HG03558 (cell line): ENCODE results near the gene DLG3.
"Not testable (repeated sequence)": the region's sequence is repeated elsewhere in the genome, so short reads cannot be mapped to it uniquely, and the experiment has no call there.

ENCODE experiments used
- ATAC-seq: cut with Tn5 transposase; IDR thresholded peaks from one replicate; pipeline ENCODE4 v1.9.1; 2021; ENCODE audit warnings: moderate number of reproducible peaks; ENCODE audit not compliant: unreplicated experiment; ENCODE audit errors: extremely low read depth

The DLG3 gene

DNA sequence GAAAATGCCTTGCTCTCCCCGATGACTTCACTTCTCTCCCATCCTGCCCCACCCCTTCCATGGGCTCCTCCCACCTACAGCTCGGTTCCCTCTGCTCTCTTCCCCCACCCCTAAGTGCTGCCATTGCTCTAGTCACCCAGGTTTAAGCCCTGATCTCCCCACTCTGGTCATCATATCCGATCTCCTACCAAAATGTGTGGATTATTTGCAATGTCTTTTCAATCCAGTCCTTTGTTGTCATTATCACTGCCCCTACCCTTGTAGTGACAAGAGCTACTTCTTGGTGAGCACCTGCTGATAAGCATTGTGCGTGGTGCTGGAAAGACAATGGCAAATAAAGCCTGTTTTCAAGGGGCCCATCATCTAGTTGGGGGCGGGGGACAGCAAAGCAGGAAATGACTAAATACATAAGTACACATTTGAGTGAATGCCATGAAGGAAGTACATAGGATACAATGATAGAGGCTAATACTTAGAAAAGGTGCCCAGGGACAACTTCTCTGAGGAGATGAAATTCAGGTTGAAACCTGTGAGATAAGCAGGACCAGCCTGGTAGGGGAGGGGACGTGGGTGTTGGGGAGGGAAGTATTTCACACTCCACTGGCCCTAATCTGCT, 63.8 kb downstream of the DLG3 start:
- ATAC-seq, result no peak

DNA sequence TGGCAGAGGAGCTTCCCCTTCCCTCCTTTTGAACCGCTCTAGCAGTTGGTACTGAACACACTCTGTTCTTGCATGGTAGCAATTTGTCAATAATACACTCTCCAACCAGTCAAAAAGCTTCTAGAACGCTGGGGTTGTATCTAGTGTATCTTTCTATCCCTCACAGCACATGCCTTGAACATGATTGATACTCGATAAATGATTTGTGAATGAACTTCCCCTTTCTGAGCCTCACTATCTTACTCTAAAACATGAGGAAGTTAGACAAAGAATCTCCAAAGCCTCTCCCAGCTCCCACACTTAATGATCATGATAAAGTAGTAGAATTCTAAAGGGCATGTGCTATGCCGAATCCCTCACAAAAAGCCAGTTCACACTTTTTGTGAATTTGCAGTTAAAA, 64.4 kb downstream of the DLG3 start:
- no peak for ATAC-seq

DNA sequence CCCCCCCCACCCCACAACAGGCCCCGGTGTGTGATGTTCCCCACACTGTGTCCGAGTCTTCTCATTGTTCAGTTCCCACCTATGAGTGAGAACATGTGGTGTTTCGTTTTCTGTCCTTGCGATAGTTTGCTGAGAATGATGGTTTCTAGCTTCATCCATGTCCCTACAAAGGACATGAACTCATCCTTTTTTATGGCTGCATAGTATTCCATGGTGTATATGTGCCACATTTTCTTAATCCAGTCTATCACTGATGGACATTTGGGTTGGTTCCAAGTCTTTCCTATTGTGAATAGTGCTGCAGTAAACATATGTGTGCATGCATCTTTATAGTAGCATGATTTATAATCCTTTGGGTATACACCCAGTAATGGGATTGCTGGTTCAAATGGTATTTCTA, 70.6 kb downstream of the DLG3 start:
- ATAC-seq, result not testable (repeated sequence)

DNA sequence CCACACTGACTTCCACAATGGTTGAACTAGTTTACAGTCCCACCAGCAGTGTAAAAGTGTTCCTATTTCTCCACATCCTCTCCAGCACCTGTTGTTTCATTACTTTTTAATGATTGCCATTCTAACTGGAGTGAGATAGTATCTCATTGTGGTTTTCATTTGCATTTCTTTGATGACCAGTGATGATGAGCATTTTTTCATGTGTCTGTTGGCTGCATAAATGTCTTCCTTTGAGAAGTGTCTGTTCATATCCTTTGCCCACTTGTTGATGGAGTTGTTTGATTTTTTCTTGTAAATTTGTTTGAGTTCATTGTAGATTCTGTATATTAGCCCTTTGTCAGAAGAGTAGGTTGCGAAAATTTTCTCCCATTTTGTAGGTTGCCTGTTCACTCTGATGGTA, 71.1 kb downstream of the DLG3 start:
- not testable (repeated sequence) for ATAC-seq

DNA sequence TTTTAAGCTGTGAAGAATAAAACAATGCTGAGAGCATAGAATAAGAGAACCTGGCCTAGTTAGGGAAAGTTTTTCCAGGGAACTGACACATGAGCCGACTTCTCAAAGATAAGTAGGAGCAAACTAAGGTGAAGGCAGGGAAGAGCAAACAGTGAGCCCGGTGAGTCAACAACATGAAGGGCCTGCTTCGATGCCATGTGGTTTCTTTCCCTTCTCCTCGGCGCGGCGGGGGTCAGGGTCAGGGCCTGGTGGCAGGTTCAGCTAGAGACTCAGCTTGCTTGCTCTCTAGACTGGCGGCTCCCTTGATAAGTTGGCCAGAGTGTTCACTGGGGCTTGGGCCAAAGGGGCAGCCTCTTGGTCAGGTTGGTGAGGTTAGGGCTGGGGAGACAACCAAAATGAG, 81.1 kb downstream of the DLG3 start:
- ATAC-seq, result no peak

DNA sequence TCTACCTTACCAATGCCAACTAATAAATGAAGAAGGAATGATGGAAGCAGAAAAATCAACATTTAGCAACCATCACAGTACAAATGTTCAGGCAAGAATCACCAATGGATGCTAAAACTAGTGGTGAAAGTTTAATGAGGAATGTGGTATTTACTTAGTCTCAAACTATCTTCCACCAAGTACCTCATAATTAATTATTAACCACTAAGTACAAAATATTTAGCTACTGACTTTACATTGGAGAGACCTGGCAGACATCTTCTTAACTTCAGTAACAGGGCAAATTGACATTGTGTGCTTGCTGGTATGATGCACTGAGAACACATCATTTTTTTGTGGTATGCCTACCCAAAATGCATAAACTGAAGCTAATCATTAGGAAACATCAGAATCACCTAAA, 82.4 kb downstream of the DLG3 start:
- ATAC-seq, result no peak

DNA sequence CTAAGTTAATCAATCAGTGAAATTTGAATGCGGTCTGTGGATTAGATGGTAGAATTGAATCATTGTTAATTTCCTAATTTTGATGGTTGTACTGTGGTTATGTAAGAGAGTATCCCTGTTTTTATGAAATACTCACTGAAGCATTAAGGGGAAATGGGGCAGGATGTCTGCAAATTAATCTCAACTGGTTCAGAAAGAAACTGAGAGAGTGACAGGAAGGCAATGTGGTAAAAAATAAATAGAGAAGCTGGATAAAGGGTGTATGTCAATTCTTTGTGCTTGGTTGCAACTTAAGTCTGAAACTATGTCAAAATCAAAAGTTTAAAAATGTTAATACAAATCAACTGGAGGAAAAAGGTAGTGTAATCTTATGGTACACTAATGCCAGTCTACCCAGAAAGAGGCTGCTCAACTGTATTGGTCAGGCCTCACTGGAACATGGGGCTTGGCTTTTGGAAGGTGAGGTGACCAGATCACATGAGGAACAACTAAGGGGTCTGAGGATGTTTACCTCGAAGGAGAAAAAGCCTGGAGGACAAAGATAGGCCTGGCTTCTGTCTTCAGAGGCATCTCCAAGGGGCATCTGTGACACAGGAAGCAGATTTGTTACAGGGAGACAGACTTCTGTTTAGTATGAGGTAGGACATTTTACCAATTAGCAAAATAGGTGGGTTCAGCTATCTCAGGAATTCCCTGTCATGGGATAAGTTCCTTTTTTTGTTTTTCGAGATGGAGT, 83.1 kb downstream of the DLG3 start:
- no peak for ATAC-seq

DNA sequence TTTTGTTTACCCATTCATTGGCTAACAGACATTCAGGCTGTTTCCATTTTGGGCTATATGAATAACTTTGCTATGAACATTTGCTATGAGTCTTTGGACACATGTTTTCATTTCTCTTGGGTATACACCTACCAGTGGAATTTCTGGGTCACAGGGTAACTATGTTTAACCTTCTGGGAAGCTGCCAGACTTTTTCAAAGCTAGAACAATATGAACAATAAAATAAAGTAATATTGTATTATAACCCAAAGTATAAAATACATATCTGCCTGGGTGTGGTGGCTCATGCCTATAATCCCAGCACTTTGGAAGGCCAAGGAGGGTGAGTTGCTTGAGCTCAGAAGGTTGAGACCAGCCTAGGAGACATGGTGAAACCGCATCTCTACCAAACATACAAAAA, 90.6 kb downstream of the DLG3 start:
- no peak for ATAC-seq

DNA sequence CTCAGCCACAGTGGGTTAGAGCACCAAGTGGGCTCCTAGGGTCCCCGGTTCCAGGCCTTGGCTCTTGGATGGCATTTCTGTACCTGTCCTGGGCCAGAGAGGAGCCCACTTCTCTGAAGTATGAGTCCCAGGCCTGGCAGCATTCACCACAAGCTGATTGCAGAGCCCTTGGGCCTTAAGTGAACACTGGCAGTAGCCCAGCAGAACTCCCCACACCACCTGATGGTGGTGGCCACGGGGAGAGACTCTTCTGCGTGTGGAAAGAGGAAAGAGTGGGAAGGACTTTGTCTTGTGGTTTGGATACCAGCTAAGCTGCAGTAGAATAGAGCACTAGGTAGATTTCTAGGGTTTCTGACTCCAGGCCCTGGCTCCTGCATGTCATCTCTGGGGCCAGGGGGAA, 104.8 kb downstream of the DLG3 start:
- ATAC-seq, result no peak

DNA sequence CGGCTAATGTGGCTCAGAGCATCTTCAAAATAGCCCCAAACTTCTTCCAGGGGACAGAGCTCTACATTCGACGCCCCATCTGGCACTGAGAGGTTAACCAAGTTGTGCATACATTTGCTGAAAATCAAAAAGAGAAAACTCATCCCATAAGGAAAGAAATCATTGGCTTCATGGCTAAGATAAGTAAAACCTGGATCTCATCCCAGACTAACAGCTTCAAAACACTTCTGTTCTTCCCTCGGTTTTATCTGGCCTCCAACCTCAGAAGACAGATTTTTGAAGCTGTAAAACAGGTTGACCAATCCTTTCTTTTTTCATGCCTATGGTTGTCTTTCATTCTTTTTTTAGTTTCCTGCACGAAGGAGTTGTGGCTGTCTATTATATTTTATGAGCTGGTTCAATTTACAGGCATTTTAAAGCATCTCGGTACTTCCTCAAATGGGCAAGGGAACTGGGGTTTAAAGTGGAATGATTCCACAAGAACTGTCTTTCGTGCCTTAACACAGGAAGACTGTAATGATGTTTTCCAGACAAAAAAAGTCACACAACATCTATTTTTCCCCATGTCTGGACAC, 107.6 kb downstream of the DLG3 start:
- no peak for ATAC-seq

DNA sequence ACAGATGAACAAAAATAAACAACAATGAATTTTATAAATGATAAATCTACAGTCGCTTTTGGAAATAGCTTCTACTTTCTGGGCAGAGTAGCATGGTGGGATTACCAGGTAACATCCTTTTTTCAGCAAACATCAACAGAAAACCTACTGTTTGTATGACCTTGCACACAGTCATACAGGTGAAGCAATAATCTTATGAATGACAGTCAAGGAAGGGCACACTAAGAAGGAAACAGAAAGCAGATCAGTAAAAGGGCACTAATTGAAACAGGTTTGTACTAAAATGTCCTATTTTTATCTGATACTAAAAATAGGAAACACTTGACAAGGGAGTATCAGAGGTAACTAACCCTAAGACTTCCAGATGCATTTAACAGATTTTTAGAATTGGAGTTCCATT, 108.9 kb downstream of the DLG3 start:
- no peak for ATAC-seq

DNA sequence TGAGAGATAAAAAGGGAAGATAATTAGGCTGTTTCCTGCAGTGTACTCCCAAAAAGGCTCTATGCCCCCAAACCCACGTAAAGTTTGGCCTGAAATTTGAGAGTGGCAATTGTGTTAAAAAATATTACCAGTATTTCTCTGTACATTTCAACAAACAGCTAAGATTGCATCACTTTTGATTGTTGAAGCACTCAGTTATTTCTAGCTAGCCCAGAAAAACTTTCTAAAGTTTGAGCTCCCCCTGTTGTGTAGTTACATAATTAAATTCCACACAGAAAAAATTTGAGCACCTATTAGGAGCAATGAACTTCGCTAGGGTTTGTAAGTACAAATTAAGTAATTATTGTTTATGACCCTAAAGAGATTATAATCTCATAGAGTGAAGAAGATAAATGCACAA, 109.4 kb downstream of the DLG3 start:
- ATAC-seq, result no peak

DNA sequence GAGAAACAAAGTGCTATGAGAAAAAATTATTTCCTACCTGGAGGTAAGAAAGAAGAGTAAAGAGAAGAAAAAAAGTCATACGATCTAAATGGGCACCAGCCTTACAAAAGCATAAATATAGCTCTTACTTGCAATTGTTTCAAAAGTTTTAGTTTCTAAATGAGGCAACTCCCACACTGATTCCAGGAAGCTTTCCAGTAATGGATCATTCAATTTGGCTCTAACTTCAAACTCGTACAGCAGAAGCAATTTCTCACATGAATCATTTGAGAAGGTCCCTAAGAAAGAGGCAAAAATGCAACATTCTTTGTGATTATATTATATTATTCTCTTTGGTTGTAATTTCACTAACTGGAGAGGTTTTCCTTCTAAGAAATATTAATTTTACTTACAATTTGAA, 109.9 kb downstream of the DLG3 start:
- no peak for ATAC-seq

DNA sequence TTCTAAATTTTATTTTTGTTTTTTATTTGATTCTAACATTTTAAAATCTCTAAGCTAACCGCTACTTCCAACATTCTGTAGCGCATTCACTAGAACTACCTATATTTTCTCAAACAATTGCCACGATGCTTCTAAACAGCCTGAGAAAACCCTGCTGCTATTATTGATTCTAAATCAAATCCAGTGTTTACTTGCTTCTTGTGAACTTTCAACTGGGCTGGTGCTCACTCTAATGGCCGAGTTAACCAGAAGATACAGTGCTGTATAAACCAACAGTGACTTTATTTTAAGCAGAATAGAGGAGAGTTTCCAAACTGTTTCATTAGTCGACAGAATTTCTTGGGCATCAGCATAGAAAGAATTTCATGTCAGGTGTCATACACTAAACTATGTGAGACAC, 110.3 kb downstream of the DLG3 start:
- no peak for ATAC-seq
